ACC112 (cell line): ENCODE results near the gene FGB.
"Not testable (repeated sequence)": the region's sequence is repeated elsewhere in the genome, so short reads cannot be mapped to it uniquely, and the experiment has no call there.

Source experiments
- H2AFZ ChIP-seq: fragments of 200-600 bp; sonication (generic); one replicate; pipeline ENCODE4 v1.6.0; 2017; ENCODE audit warnings: antibody characterized with exemption, low read length; ENCODE audit not compliant: unreplicated experiment
- H3K27ac ChIP-seq: fragments of 200-600 bp; sonication (generic); 2 replicates; pipeline ENCODE4 v1.5.1; 2014; ENCODE audit warnings: low read depth, mild to moderate bottlenecking, antibody characterized with exemption, low read length, moderate library complexity
- H3K27me3 ChIP-seq: fragments of 200-600 bp; sonication (generic); 2 replicates; pipeline ENCODE4 v1.6.1; 2014; ENCODE audit warnings: mild to moderate bottlenecking, antibody characterized with exemption, low read length, moderate library complexity, mixed read lengths; ENCODE audit not compliant: insufficient read depth
- H3K36me3 ChIP-seq: fragments of 200-600 bp; sonication (generic); 2 replicates; pipeline ENCODE4 v1.6.1; 2016; ENCODE audit warnings: mild to moderate bottlenecking, antibody characterized with exemption, low read length, moderate library complexity, mixed read lengths; ENCODE audit not compliant: insufficient read depth
- H3K4me1 ChIP-seq: fragments of 200-600 bp; sonication (generic); one replicate; pipeline ENCODE4 v1.6.1; 2016; ENCODE audit warnings: low read length, mixed read lengths; ENCODE audit not compliant: insufficient read depth, unreplicated experiment, control insufficient read depth
- H3K4me3 ChIP-seq: fragments of 200-600 bp; sonication (generic); 2 replicates; pipeline ENCODE4 v1.5.1; 2014; ENCODE audit warnings: mild to moderate bottlenecking, low read depth, low read length
- H3K79me2 ChIP-seq: fragments of 200-600 bp; sonication (generic); one replicate; pipeline ENCODE4 v1.6.0; 2016; ENCODE audit warnings: low read length; ENCODE audit not compliant: control insufficient read depth, unreplicated experiment, insufficient read depth

The FGB gene

DNA sequence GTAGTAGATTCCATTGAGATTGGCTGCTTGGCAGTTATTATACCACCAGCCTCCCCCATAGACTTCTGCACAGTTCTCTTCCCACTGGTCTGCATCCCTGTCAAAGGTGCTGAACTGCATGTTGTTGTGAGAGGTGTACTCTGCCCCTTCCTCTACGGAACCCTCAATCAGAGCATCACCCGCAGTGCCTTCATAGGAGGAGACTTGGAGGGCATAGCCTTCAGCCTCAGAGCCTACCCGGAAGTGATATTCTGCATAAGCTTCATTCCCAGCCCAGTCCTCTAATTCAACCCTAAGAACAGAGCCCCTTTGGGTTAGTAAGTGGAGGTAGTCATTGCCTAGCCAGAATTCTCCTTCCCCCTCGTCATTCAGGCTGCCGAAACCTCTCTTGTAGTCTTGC, 21.4 kb downstream of the FGB start:
- Histone ChIP-seq H3K36me3 (no peaks in the 10 kb centered on the region), H2AFZ (no peak overlapping the region), H3K4me3 (no peak overlapping the region), H3K79me2 (no peaks in the 10 kb centered on the region), H3K27me3 (no peaks in the 10 kb centered on the region), H3K27ac (no peak overlapping the region), H3K4me1 (peaks cover under 1% of the 10 kb centered on the region)

DNA sequence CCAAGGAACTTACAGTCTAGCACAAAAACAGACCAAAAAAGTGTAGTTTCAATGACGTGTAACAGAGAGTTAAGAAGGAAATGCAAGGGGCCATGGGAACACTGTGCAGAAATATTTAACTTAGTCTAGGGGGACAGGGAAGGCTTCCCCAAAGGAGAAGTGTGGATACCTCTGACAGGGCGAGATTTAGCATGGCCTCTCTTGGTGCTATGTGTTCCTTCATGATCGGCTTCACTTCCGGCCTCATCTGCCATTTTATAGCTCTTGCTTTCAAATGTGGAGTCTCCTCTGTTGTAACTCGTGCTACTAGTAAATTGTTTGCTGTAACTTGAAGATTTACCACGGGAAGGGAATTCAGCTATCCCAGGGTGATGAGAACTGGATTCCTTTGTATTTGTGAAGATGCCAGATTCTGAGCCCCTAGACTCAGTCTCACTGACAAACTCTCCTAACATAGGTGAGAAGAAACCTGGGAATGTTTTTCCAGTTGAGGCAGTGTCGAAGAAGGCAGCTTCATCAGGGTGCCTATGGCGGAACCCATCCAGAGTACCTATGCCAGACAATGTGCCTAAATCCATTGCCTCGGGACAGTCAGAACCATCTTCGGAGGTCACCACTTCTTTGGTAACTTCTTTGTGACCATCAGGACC, 22.7 kb downstream of the FGB start:
- H3K36me3 ChIP-seq, result no peaks in the 10 kb centered on the region
- no peak overlapping the region for H2AFZ ChIP-seq
- H3K79me2 ChIP-seq, result no peaks in the 10 kb centered on the region
- no peaks in the 10 kb centered on the region for H3K4me1 ChIP-seq
- no peak overlapping the region for H3K4me3 ChIP-seq
- H3K27me3 ChIP-seq, result no peaks in the 10 kb centered on the region
- H3K27ac ChIP-seq, result no peak overlapping the region

GRCh38 chr4:154586296-154587033, 23.7 kb downstream of the FGB start:
- no peaks in the 10 kb centered on the region for H3K36me3 ChIP-seq
- no peak overlapping the region for H2AFZ ChIP-seq
- no peak overlapping the region for H3K27ac ChIP-seq
- H3K4me3 ChIP-seq, result no peak overlapping the region
- H3K27me3 ChIP-seq, result no peaks in the 10 kb centered on the region
- H3K79me2 ChIP-seq, result no peaks in the 10 kb centered on the region
- no peaks in the 10 kb centered on the region for H3K4me1 ChIP-seq

DNA sequence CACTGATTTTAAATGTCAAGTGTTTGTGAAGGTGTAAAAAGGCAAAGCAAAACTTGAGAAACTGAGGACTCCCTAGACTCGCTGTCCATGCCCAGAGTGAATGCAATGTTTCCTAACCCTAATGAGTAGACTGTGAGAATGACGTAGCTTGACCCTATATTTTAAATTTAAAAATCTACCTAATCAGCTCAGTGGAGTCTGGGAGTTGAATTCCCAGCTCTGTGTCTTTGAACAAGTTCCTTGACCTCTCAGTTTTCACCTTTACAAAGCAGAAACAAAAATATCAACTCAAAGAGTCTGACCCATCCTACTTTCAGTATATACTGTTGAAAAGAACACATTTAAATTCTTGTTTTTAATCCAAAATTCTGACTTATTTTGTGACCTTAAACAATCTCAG, 25.4 kb downstream of the FGB start:
- no peak overlapping the region for H2AFZ ChIP-seq
- no peaks in the 10 kb centered on the region for H3K36me3 ChIP-seq
- H3K79me2 ChIP-seq, result no peaks in the 10 kb centered on the region
- H3K27ac ChIP-seq, result no peak overlapping the region
- no peaks in the 10 kb centered on the region for H3K27me3 ChIP-seq
- H3K4me1 ChIP-seq, result no peaks in the 10 kb centered on the region
- H3K4me3 ChIP-seq, result no peak overlapping the region

GRCh38 chr4:154589296-154590197, 26.7 kb downstream of the FGB start:
- H3K4me3 ChIP-seq, result no peak overlapping the region
- H3K27ac ChIP-seq, result no peak overlapping the region
- no peaks in the 10 kb centered on the region for H3K79me2 ChIP-seq
- no peaks in the 10 kb centered on the region for H3K4me1 ChIP-seq
- no peaks in the 10 kb centered on the region for H3K27me3 ChIP-seq
- H3K36me3 ChIP-seq, result no peaks in the 10 kb centered on the region
- no peak overlapping the region for H2AFZ ChIP-seq

DNA sequence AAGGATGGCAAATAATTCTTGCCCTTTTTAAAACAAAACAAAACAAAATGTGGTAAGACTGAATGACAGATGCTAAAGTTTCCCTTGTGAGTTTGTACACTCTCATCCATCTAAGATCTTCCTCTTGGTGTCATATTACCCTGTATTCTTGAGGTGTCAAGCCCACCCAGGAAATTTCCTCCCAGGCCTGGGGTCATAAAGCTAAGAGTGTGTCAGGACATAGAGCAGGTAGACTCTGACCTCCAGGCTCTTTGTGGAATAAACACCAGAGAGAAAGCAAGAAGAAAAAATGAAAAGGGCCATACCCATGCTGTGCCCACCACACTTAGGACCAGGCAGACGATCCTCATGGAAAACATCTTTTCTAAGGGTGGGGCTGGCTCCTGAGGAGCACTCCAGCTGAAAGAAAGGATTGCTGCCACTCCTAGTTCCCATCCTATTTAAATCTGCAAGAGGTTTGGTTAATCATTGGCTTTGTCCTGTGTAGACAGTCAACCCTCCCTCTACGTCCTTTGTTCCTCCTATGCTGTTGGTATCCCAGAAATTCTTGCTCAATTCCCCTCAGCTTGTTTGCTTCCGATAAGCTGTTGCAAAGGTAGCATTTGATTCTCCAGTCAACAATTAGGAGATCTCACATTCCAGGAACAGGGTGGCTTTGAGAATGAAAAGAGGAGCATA, 27.7 kb downstream of the FGB start, which contains the start of gene FGA:
Gene FGA (minus strand): TSS at position 414 of the 678 bp plus-strand sequence. CDS start 55 bp downstream, at position 359.
- no peaks in the 10 kb centered on the region for H3K36me3 ChIP-seq
- no peak within 1 kb of the TSS for H3K4me3 ChIP-seq
- H3K27me3 ChIP-seq, result no peaks in the 10 kb centered on the region
- peaks cover 6% of the 10 kb centered on the region for H3K4me1 ChIP-seq
- no peak within 1 kb of the TSS for H2AFZ ChIP-seq
- no peak within 1 kb of the TSS for H3K27ac ChIP-seq
- no peaks in the 10 kb centered on the region for H3K79me2 ChIP-seq

- Histone ChIP-seq H3K4me1 (peaks cover 11% of the 10 kb centered on the region), H3K27me3 (no peaks in the 10 kb centered on the region), H3K4me3 (no peak overlapping the region)
Measured at GRCh38 chr4:154591890-154592289, 29.1 kb downstream of the FGB start.

GRCh38 chr4:154593868-154594267, 31.1 kb downstream of the FGB start:
- Histone ChIP-seq H2AFZ (no peak overlapping the region), H3K27me3 (no peaks in the 10 kb centered on the region), H3K4me3 (no peak overlapping the region), H3K79me2 (no peaks in the 10 kb centered on the region), H3K36me3 (no peaks in the 10 kb centered on the region), H3K27ac (no peak overlapping the region), H3K4me1 (peaks cover 11% of the 10 kb centered on the region)

More at GRCh38 chr4:154591890-154592289, 29.1 kb downstream of the FGB start:
- no peak overlapping the region for H3K27ac ChIP-seq
- H3K79me2 ChIP-seq, result no peaks in the 10 kb centered on the region
- H2AFZ ChIP-seq, result no peak overlapping the region
- no peaks in the 10 kb centered on the region for H3K36me3 ChIP-seq

DNA sequence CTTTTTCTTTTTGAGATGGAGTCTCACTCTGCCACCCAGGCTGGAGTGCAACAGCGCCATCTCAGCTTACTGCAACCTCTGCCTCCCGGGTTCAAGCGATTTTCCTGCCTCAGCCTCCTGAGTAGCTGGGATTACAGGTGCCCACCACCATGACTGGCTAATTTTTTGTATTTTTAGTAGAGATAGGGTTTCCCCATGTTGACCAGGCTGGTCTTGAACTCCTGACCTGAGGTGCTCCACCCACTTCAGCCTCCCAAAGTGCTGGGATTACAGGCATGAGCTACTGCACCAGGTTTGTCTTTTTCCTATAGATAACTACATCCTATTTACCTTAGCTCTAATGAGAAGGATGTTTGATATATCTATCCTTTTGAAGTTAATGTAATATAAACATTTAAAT, 31.5 kb downstream of the FGB start:
- not testable (repeated sequence) for H3K79me2 ChIP-seq, H3K4me3 ChIP-seq, H3K36me3 ChIP-seq, H3K27ac ChIP-seq, H2AFZ ChIP-seq, H3K27me3 ChIP-seq
- H3K4me1 ChIP-seq, result peaks cover 11% of the 10 kb centered on the region

- Histone ChIP-seq H3K27ac (no peak overlapping the region), H3K4me1 (peaks cover 11% of the 10 kb centered on the region), H2AFZ (no peak overlapping the region), H3K4me3 (no peak overlapping the region), H3K36me3 (no peaks in the 10 kb centered on the region), H3K27me3 (no peaks in the 10 kb centered on the region), H3K79me2 (no peaks in the 10 kb centered on the region)
Measured at GRCh38 chr4:154595807-154596206, 33.0 kb downstream of the FGB start.
